Large intestine (tissue), 3 donors: Measurements from ENCODE around the gene FGF14. TPM values are rescaled to one million over a fixed set of nuclear protein-coding genes. Genes with fewer than 3 reads are reported as not detected.

Experiments used
- DNase-seq, 2 donors: peaks; one replicate each; pipeline versions ENCODE4 v3.0.0 to v3.0.0-alpha.2; 2013
- H3K27ac ChIP-seq: one replicate; pipeline ENCODE4 v1.5.1; 2013; ENCODE audit warnings: low read length
- H3K27me3 ChIP-seq: 2 replicates; pipeline ENCODE4 v1.6.1; 2013; ENCODE audit warnings: low read length; ENCODE audit not compliant: control insufficient read depth, insufficient read depth
- H3K36me3 ChIP-seq: 2 replicates; pipeline ENCODE4 v1.6.1; 2013; ENCODE audit warnings: low read length; ENCODE audit not compliant: control insufficient read depth, insufficient read depth
- H3K4me1 ChIP-seq: one replicate; pipeline ENCODE4 v1.6.1; 2013; ENCODE audit warnings: low read length; ENCODE audit not compliant: control insufficient read depth, insufficient read depth
- H3K4me3 ChIP-seq: one replicate; pipeline ENCODE4 v1.5.1; 2013; ENCODE audit warnings: low read length
- H3K9me3 ChIP-seq: one replicate; pipeline ENCODE4 v1.6.1; 2013; ENCODE audit warnings: mild to moderate bottlenecking, low read depth, low read length, moderate library complexity; ENCODE audit not compliant: control insufficient read depth
- WGBS: methylation state at CpG from one replicate; pipeline ENCODE4 v1.1.5; 2013; ENCODE audit warnings: low lambda C conversion rate; ENCODE audit not compliant: insufficient coverage; 5-methylcytosine and 5-hydroxymethylcytosine counted together
- polyA plus RNA-seq: library from polyadenylated mRNA; unstranded; fragments of 120-200 nt; gene quantifications from one replicate; pipeline ENCODE4 v1.2.1, GENCODE V29; 2013

Gene FGF14
- polyA plus RNA-seq, 1 donor = 2.1 TPM

GRCh38 chr13:102369302-102369701, 32.5 kb downstream of the FGF14 start:
- Histone ChIP-seq H3K4me1 (no peaks in the 10 kb centered on the region), H3K27ac (no peak overlapping the region), H3K36me3 (no peaks in the 10 kb centered on the region), H3K4me3 (no peak overlapping the region), H3K9me3 (no peaks in the 10 kb centered on the region), H3K27me3 (no peaks in the 10 kb centered on the region)
- no peak for DNase-seq
- WGBS = no CpG with 5 or more reads among the region's 2 CpGs

GRCh38 chr13:102367836-102368235, 34.0 kb downstream of the FGF14 start:
- no peak overlapping the region for H3K4me3 ChIP-seq
- 100% methylated on average over 2 of the region's 14 CpGs for WGBS
- no peak for DNase-seq
- H3K9me3 ChIP-seq = no peaks in the 10 kb centered on the region
- no peaks in the 10 kb centered on the region for H3K4me1 ChIP-seq
- H3K36me3 ChIP-seq = no peaks in the 10 kb centered on the region
- H3K27ac ChIP-seq = no peak overlapping the region
- no peaks in the 10 kb centered on the region for H3K27me3 ChIP-seq

DNA sequence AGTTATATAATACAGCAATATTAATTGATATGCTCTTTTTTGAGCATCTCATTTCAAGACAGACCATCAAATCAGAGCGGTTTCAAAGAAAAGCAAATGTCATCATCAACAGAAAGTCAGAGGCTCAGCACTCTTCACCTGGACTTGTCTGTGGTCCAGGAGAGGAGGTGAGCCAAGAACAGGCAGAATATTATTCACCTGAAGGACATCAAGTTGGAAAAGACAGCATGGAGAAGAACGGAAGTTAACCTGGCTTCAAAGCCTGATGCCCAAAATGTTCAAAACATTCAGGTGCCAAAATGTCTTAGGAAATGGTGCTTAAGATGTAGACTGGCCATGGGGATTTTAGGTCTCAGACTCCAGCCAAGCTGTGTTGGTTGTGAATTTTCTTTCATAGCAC, 40.7 kb downstream of the FGF14 start:
- Histone ChIP-seq H3K9me3 (no peaks in the 10 kb centered on the region), H3K27ac (no peak overlapping the region), H3K36me3 (no peaks in the 10 kb centered on the region), H3K4me1 (no peaks in the 10 kb centered on the region), H3K27me3 (no peaks in the 10 kb centered on the region), H3K4me3 (no peak overlapping the region)
- no peak for DNase-seq
- WGBS = 100% methylated on average over 1 of the region's 2 CpGs

DNA sequence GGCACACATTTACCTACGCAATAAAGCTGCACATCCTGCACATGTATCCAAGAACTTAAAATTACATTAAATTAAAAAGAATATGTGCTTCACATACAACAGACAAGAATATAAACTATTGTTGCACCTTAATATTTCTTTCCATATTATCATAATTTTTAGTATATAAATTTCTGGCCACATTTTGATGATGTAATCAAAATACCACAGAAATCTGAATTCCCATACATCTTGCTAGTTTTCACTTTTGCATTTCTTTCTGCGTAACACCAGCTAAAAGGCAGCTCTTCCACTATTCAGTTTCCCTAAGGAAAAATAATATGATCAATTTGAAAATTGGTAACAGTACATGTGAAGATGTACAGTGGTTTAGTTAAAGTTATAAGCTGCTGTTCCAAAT, 42.6 kb downstream of the FGF14 start:
- no peak for DNase-seq
- Histone ChIP-seq H3K27me3 (no peaks in the 10 kb centered on the region), H3K27ac (no peak overlapping the region), H3K9me3 (no peaks in the 10 kb centered on the region), H3K4me1 (no peaks in the 10 kb centered on the region), H3K36me3 (no peaks in the 10 kb centered on the region), H3K4me3 (no peak overlapping the region)
- 89% methylated on average over 1 of the region's 2 CpGs for WGBS

DNA sequence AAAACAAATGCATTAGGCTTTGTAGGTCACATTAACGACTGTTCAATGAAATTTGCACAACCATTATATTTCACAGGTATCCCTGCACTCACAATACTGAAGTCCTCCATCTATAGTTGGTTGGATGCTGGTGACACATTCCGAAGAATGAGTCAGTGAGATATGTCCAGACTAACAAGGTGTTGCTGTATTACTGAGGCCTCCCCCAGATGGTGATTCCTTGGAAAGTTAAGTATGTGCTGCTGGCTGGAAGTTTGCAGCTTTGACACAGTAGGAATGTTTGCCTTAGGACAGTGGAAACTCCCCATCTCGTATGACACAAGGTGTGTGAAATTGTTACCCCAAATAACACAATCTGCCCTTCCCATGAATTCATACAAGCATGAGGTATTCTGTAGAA, 46.6 kb downstream of the FGF14 start:
- H3K4me3 ChIP-seq = no peak overlapping the region
- H3K27me3 ChIP-seq = no peaks in the 10 kb centered on the region
- WGBS = no CpG with 5 or more reads among the region's 3 CpGs
- no peaks in the 10 kb centered on the region for H3K4me1 ChIP-seq
- no peaks in the 10 kb centered on the region for H3K9me3 ChIP-seq
- DNase-seq = no peak
- H3K27ac ChIP-seq = no peak overlapping the region
- H3K36me3 ChIP-seq = no peaks in the 10 kb centered on the region

DNA sequence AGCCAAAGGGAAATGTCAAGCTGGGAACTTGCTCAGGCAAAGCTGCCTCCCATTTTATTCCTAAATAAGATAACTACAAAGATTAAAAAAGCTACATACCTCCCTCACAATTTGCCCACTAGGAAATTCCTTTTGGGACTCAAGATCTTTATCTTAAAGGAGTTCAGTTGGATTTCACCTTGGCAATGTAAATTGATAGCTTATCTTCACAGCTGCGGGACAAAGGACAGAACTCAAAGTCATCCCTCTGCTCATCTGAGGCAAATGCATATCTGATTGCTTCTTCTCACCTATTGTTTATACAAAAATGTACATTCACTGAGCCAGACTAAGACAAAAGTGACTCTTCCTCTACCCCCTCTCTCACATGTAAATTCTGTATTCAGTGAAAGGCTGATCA, 47.8 kb downstream of the FGF14 start:
- Histone ChIP-seq H3K27ac (no peak overlapping the region), H3K9me3 (no peaks in the 10 kb centered on the region), H3K27me3 (no peaks in the 10 kb centered on the region), H3K4me3 (no peak overlapping the region), H3K4me1 (no peaks in the 10 kb centered on the region), H3K36me3 (no peaks in the 10 kb centered on the region)
- WGBS = no CpG with 5 or more reads among the region's 1 CpG
- DNase-seq = no peak

GRCh38 chr13:102351521-102351920, 50.3 kb downstream of the FGF14 start:
- H3K4me1 ChIP-seq = no peaks in the 10 kb centered on the region
- H3K27me3 ChIP-seq = no peaks in the 10 kb centered on the region
- DNase-seq = no peak
- 78% methylated on average over 1 of the region's 5 CpGs for WGBS
- no peak overlapping the region for H3K4me3 ChIP-seq
- H3K9me3 ChIP-seq = no peaks in the 10 kb centered on the region
- no peaks in the 10 kb centered on the region for H3K36me3 ChIP-seq
- no peak overlapping the region for H3K27ac ChIP-seq

DNA sequence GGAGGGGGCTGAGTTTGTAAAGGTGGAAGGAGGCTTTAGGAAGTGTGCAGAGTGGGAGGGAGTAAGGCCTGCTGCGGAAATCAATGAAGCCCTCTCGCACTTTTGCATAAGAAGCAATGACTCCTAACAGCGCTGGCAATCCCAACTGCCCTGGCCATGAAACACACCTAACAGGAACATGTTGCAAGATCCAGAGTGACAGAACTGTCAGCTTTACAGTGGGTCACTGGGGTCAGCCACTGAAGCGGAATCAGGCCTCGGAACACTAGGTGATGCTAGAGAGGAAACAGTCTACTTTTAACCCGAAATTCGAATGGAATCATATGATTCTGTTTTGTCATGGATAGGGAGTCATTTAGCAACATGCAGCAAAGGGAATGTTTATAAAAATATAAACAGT, 54.4 kb downstream of the FGF14 start:
- Histone ChIP-seq H3K36me3 (no peaks in the 10 kb centered on the region), H3K27me3 (no peaks in the 10 kb centered on the region), H3K27ac (no peak overlapping the region), H3K9me3 (no peaks in the 10 kb centered on the region), H3K4me3 (no peak overlapping the region), H3K4me1 (no peaks in the 10 kb centered on the region)
- WGBS = 82% methylated on average over 4 of the region's 7 CpGs
- DNase-seq = no peak

DNA sequence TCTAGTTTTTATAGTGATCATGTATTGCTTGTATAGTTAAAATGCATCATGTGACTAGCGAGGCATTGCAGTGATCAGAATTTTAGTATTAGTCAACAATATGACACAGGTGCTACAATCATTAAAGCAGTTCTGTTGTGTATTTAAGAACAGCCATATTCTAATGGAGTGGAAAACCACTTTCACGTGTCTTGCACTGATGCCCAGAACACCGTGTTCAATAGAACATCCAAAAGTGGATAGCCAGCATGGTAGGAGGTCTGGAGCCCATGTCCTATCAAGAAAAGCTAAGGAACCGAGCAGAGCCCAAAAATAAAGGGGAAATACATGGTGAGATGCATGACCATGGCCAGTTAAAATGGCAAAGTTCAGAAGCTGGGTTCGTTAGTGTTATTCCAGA, 55.1 kb downstream of the FGF14 start:
- no peak overlapping the region for H3K4me3 ChIP-seq

GRCh38 chr13:102344410-102344809, 57.4 kb downstream of the FGF14 start:
- Histone ChIP-seq H3K9me3 (no peaks in the 10 kb centered on the region), H3K36me3 (no peaks in the 10 kb centered on the region), H3K4me3 (no peak overlapping the region), H3K4me1 (no peaks in the 10 kb centered on the region), H3K27ac (no peak overlapping the region), H3K27me3 (no peaks in the 10 kb centered on the region)
- no peak for DNase-seq

More for the DNA sequence above, 55.1 kb downstream of the FGF14 start:
- Histone ChIP-seq H3K27ac (no peak overlapping the region), H3K4me1 (no peaks in the 10 kb centered on the region), H3K9me3 (no peaks in the 10 kb centered on the region), H3K36me3 (no peaks in the 10 kb centered on the region), H3K27me3 (no peaks in the 10 kb centered on the region)
- 100% methylated on average over 3 of the region's 5 CpGs for WGBS
- no peak for DNase-seq

GRCh38 chr13:102333320-102334198, 68.3 kb downstream of the FGF14 start:
- H3K27me3 ChIP-seq = no peaks in the 10 kb centered on the region
- no peak overlapping the region for H3K27ac ChIP-seq
- 50% methylated on average over 2 of the region's 8 CpGs for WGBS
- no peak overlapping the region for H3K4me3 ChIP-seq
- no peaks in the 10 kb centered on the region for H3K36me3 ChIP-seq
- no peaks in the 10 kb centered on the region for H3K9me3 ChIP-seq
- no peak for DNase-seq
- no peaks in the 10 kb centered on the region for H3K4me1 ChIP-seq
